Subcutaneous adipose tissue (tissue), 4 donors: Measurements from ENCODE around the gene CLDN19. TPM values are rescaled to one million over a fixed set of nuclear protein-coding genes. Genes with fewer than 3 reads are reported as not detected.

Experiments
- total RNA-seq, 4 donors: library from RNA; depleted of rRNA; stranded (reverse); fragments of >200 nt; gene quantifications; one replicate each; pipeline ENCODE4 v1.1.0, GENCODE V29; 2016
- TF ChIP-seq, protein P1 (sequence below): fragments of 450-650 bp; IDR thresholded peaks from one replicate; pipeline ENCODE4 v1.5.1; 2016; ENCODE audit warnings: low read depth, mild to moderate bottlenecking, control low read depth, antibody characterized with exemption, moderate library complexity

CLDN19 gene
- total RNA-seq, 4 donors from 2014 or later = not detected

- TF ChIP-seq, protein P1, sequence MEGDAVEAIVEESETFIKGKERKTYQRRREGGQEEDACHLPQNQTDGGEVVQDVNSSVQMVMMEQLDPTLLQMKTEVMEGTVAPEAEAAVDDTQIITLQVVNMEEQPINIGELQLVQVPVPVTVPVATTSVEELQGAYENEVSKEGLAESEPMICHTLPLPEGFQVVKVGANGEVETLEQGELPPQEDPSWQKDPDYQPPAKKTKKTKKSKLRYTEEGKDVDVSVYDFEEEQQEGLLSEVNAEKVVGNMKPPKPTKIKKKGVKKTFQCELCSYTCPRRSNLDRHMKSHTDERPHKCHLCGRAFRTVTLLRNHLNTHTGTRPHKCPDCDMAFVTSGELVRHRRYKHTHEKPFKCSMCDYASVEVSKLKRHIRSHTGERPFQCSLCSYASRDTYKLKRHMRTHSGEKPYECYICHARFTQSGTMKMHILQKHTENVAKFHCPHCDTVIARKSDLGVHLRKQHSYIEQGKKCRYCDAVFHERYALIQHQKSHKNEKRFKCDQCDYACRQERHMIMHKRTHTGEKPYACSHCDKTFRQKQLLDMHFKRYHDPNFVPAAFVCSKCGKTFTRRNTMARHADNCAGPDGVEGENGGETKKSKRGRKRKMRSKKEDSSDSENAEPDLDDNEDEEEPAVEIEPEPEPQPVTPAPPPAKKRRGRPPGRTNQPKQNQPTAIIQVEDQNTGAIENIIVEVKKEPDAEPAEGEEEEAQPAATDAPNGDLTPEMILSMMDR = no peak
These were observed 8.0 kb upstream of the CLDN19 start for GRCh38 chr1:42748021-42748420.

DNA sequence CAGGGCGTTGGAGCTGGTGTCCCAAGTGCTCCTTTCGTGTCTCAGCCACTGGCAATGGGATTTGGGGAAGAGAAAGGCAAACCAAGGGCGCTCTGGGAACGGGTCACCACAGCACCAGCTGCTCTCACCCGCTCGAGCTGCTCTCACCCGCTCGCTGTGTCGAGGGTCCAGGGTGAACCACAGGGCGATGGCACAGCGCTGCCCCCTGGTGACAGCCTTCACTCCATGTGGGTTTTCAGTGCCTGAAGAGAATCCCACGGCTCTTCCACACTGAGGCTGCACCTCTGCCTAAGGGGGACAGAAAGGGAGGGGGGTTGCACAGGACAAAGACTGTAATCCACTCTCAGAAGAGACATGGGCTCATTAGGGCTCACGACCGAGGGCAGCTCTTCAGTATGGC is 7.1 kb upstream of the CLDN19 start:
- TF ChIP-seq, protein P1 = no peak

DNA sequence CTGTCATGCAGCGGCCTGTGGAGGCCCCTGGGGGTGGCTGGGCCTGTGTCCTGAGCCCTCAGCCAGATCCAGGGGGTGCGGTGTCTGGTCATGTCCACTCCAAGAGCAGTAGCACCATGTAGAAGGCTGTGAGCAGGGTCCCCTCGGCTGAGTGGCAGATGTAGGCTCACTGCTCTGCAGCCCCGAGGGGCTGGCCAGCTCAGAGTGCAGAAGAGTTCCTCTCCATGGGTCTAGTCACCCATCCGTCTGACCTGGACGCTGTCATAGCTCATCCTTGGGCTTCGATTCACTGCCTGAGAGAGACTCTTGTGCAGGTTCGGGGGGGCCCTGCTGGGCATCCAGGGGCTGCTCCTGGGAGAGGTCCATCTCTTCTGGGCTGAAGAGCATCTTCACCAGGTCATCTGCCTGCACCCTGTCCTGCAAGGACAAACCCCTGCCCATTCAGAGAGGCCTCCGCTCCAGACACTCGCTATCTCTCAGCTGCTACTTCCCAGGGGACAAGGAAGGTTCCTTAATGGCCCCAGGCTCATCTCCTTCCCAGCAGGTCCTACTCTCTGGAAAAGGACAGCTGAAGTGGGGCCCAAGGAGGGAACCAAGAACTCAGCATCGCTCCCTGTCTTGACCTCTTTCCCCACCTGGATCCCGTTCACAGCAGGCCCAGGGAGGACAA is 6.5 kb upstream of the CLDN19 start:
- TF ChIP-seq, protein P1 = no peak

DNA sequence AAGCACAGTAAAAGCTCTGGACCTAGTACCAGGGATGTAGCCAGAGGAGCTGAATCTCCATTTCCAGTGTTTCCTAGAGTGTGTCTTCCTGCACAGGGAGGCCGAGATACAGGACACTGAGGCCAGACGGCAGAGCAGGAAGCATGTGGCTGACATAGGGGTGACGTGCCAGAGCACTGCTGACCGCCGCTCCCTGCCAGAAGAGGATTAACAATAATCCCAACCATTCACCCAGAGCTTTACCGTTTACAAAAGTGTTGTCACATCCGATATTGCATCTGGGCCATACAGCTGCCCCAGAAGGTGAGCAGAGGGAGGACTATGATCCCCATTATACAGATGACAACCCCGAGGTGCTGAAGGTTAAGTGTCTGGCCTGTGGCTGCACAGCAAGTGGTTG is 5.8 kb upstream of the CLDN19 start:
- TF ChIP-seq, protein P1 = no peak

DNA sequence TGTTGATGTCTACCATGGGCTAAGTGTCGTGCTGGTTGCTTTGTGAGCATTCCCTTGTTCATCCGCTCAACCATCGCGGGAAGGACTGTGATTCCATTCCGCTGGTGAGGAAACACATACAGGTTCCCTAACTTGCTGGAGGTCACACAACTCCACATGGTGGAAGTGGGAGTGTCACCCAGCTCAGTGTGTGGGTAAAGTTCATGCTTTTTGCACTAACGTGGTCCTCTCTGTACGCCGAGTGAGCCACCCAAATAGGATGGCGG is 4.0 kb upstream of the CLDN19 start:
- TF ChIP-seq, protein P1 = no peak

DNA sequence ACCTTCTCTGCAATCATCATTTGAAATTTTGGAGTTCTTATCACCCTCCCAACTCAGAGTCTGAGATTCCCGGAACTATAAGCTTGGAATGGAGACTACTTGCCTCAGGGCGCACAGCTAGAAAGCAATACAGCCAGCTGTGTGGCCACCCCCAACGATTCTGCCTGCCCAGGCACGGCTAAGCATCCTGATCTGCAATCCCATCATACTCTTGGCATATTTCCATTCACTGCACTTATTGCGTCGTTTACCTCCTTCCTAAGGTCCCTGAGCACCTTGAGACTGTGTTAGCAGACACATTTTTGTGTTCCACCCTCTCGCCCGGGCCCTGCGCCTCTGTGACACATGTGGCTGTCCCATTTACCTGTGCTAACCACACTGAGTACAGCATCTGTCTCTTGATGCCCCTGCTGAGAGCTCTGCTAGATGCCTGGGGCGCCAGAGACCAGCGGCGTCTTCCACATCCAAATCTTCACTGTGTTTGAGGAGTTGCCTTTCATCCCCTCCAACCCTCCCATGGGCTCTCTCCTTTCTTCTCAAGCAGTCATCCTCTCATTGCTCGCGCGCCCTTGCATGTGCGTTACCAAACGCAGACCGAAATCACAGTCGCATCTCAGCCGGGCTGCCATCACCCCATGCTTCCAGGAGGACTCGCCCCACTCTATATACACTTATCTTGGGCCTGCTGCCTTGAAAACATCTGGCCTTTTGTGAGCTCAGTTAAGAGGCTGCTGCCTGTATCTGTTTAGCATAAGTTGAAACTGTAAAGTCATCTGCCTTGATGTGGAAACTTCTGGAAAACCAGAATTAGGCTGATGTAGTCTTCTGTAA is 3.5 kb upstream of the CLDN19 start:
- TF ChIP-seq, protein P1 = no peak

- TF ChIP-seq, protein P1 = no peak
These were observed 2.7 kb upstream of the CLDN19 start for GRCh38 chr1:42742617-42743316.
